HG03558 (cell line): ENCODE results near the gene VWA3B.

Source experiments
- ATAC-seq: cut with Tn5 transposase; IDR thresholded peaks from one replicate; pipeline ENCODE4 v1.9.1; 2021; ENCODE audit warnings: moderate number of reproducible peaks; ENCODE audit not compliant: unreplicated experiment; ENCODE audit errors: extremely low read depth

The VWA3B gene

GRCh38 chr2:98357849-98358248, 270.9 kb downstream of the VWA3B start:
- no peak for ATAC-seq

- no peak for ATAC-seq
These were observed 273.0 kb downstream of the VWA3B start for GRCh38 chr2:98359986-98360385.
